ENCODE results near the gene KRAS. TPM values are rescaled to one million over a fixed set of nuclear protein-coding genes. Genes with fewer than 3 reads are reported as not detected.

The KRAS gene
- total and polyA plus RNA-seq, 2 of the 4 experiments (the other 2 are of a cell fraction): 9.3 to 10.7 TPM

DNA sequence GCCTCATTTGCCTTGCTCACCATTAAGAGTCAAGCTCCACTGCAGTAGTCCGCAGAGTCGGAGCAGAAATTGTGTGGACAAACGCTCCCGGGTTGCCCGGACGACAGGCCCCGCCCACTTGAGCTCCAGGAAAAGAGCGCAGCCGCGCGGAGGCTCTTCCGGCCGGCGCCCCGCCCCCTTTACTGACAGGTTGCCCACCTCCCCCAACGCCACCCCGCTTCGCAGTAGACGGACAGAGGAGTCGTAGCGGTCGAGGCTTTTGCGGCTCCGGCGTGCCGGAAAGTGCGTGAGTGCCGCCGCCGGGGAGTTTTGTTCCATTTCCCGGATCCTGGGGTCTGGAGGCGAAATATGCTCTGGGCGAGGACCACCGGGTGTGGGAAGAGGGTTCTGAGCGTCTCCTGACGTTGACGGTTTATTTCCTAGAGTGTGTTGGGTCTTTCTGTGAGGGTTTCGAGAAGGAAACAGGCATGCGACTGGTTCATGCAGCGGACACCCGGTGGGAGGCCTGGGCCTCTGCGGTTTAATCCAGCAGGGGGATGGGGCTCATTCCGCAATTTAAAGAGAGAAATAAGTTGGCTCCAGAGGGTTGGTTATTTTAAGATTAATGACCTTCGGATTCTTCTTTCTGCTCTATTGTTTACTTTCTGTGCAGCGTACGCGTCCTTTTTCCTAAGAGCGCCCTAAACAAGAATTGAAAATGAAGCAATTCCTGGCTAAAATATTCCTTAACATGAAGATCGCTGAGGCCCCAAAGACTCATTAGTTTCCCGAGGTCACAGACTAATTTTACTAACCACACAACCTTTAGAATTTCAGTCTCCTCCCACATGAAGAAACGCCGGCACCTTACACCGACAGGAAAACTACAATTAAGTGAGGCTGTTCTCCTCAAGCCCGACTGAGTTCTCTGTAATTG, 55.4 kb downstream of the KRAS start, which contains the start of the genes DNAI7 and ETFRF1:
TSS of gene DNAI7 (minus strand) at position 105 of the 916 bp plus-strand sequence. CDS start at position 23, 82 bp downstream.
TSS of gene ETFRF1 (plus strand) at position 182 of the 916 bp plus-strand sequence. CDS start 8,720 bp downstream, outside the sequence.
- peak; percentile 99 for ATAC-seq (ENCODE audit: low read depth)
- Histone ChIP-seq H3K36me3 (ENCODE audit: control insufficient read depth, insufficient read depth, low read length) (no peaks in the 10 kb centered on the region), H3K4ac (ENCODE audit: low read depth, low read length) (peak within 1 kb of the TSS; percentile 89), H3K4me2 (ENCODE audit: low read depth, low read length) (peak within 1 kb of the TSS; percentile 88), H3K4me3 (ENCODE audit: insufficient read depth, low read depth, low read length) (peak within 1 kb of the TSS; percentile 74), H4K5ac (ENCODE audit: low read depth, low read length) (peak within 1 kb of the TSS; percentile 72), H3K14ac (replicated peaks; ENCODE audit: low read depth, low read length) (peak within 1 kb of the TSS; percentile 88), H3K18ac (ENCODE audit: low read depth, low read length) (peak within 1 kb of the TSS; percentile 74), H3K56ac (ENCODE audit: extremely low read depth, insufficient read depth, low read length) (peak within 1 kb of the TSS; percentile 96), H3K9ac (ENCODE audit: low read depth, low read length) (peak within 1 kb of the TSS; percentile 91), H4K91ac (ENCODE audit: insufficient read depth, low read depth, low read length) (peak within 1 kb of the TSS; percentile 87), H2AK9ac (replicated peaks; ENCODE audit: low read depth, low read length, poor library complexity) (peak within 1 kb of the TSS; percentile 38), H2BK15ac (ENCODE audit: low read depth, low read length) (peak within 1 kb of the TSS; percentile 55; the same call in 1 of the 3 replicates), H2AFZ (replicated peaks; ENCODE audit: low read length, poor library complexity) (peak within 1 kb of the TSS; percentile 87), H3K9me1 (ENCODE audit: insufficient read depth, low read length) (0 out of 2 replicates have a peak, but pooled peaks cover 3% of the 10 kb centered on the region), H3K27ac (ENCODE audit: insufficient read depth, low read length) (peak within 1 kb of the TSS; percentile 93), H3K27me3 (ENCODE audit: control insufficient read depth, insufficient read depth, low read length) (no peaks in the 10 kb centered on the region), H4K20me1 (ENCODE audit: insufficient read depth, low read length) (no peaks in the 10 kb centered on the region), H3K79me1 (ENCODE audit: low read depth in 1 of 2, low read length in 2 of 2) (peaks cover 0 to 33% of the 10 kb centered on the region in 2 experiments; a peak in 3 of 4 replicates), H4K8ac (ENCODE audit: low read depth in 2 of 2, low read length in 2 of 2) (peak within 1 kb of the TSS; percentile 48 to 90), H2BK20ac (ENCODE audit: low read depth, low read length) (peak within 1 kb of the TSS; percentile 45; the same call in 1 of the 2 replicates), H2BK120ac (ENCODE audit: low read depth, low read length) (peak within 1 kb of the TSS; percentile 69), H2AK5ac (ENCODE audit: low read depth, low read length) (peak within 1 kb of the TSS; percentile 65; the same call in 1 of the 2 replicates), H3K9me3 (ENCODE audit: control insufficient read depth, insufficient read depth, low read length) (no peaks in the 10 kb centered on the region), H3K4me1 (ENCODE audit: control insufficient read depth, insufficient read depth, low read length) (peaks cover 3% of the 10 kb centered on the region; the same call in 1 of the 2 replicates), H3K23ac (ENCODE audit: low read depth, low read length) (peak within 1 kb of the TSS; percentile 78; the same call in 1 of the 2 replicates), H2BK5ac (ENCODE audit: low read depth, low read length, poor library complexity, severe bottlenecking) (peak within 1 kb of the TSS; percentile 83)
- POLR2A ChIA-PET (ENCODE audit: unreplicated experiment): interaction anchor here (0.6 kb wide), 1 partner anchor 166 kb away, joined by 3 read pairs; no protein-coding TSS in a partner anchor
- no peak for TF ChIP-seq SMC3 (IDR thresholded peaks at IDR 0.05; ENCODE audit: low read depth, low read length)
- TF ChIP-seq CHD1 (IDR thresholded peaks at IDR 0.05; ENCODE audit: low read depth, low read length): no peak
- no peak for TF ChIP-seq CEBPB (IDR thresholded peaks at IDR 0.05; ENCODE audit: low read depth, low read length)
- TF ChIP-seq RCOR1 (IDR thresholded peaks at IDR 0.05; ENCODE audit: insufficient replicate concordance, low read length): peak; percentile 5
- TF ChIP-seq RAD21 (IDR thresholded peaks at IDR 0.05; ENCODE audit: low read length): no peak
- no peak for TF ChIP-seq FOS (IDR thresholded peaks at IDR 0.05; ENCODE audit: low read depth, low read length)
- TF ChIP-seq POLR2A (IDR thresholded peaks at IDR 0.05; ENCODE audit: low read depth, low read length): peak; percentile 96
- TF ChIP-seq, protein P1, sequence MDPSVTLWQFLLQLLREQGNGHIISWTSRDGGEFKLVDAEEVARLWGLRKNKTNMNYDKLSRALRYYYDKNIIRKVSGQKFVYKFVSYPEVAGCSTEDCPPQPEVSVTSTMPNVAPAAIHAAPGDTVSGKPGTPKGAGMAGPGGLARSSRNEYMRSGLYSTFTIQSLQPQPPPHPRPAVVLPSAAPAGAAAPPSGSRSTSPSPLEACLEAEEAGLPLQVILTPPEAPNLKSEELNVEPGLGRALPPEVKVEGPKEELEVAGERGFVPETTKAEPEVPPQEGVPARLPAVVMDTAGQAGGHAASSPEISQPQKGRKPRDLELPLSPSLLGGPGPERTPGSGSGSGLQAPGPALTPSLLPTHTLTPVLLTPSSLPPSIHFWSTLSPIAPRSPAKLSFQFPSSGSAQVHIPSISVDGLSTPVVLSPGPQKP (IDR thresholded peaks at IDR 0.05; ENCODE audit: borderline replicate concordance, low read depth, low read length): no peak
- TF ChIP-seq RFX5 (IDR thresholded peaks at IDR 0.05; ENCODE audit: low read depth, low read length): no peak
- no peak for TF ChIP-seq MAFK (IDR thresholded peaks at IDR 0.05; ENCODE audit: low read depth, low read length)
- peak; percentile 61; the same call in 1 of the 2 replicates for TF ChIP-seq MAZ (IDR thresholded peaks at IDR 0.05; ENCODE audit: borderline replicate concordance, low read depth, low read length)
- no peak for TF ChIP-seq NFE2L2 (IDR thresholded peaks at IDR 0.05; ENCODE audit: low read depth, low read length)
- TF ChIP-seq MXI1 (IDR thresholded peaks at IDR 0.05; ENCODE audit: borderline replicate concordance, low read depth, low read length): peak; percentile 45; the same call in 1 of the 2 replicates
- TF ChIP-seq, protein P2, sequence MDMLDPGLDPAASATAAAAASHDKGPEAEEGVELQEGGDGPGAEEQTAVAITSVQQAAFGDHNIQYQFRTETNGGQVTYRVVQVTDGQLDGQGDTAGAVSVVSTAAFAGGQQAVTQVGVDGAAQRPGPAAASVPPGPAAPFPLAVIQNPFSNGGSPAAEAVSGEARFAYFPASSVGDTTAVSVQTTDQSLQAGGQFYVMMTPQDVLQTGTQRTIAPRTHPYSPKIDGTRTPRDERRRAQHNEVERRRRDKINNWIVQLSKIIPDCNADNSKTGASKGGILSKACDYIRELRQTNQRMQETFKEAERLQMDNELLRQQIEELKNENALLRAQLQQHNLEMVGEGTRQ (IDR thresholded peaks at IDR 0.05; ENCODE audit: low read depth, low read length): no peak
- intact Hi-C loops (cut with micrococcal nuclease): no loop called here
- in situ Hi-C loops (cut with MboI; ENCODE audit: low sequenced_read_pairs): no loop called here
- CTCF ChIA-PET: no interaction called here
- dilution Hi-C loops (cut with HindIII; ENCODE audit: low sequenced_read_pairs, unreplicated experiment): no loop called here
- peak; percentile 92 for DNase-seq
- 0% methylated on average over 19 of the region's 54 CpGs; no CpG with 5 or more reads in 1 of the 2 experiments for WGBS, 2 experiments (ENCODE audit: extremely low coverage in 2 of 2, insufficient read length in 1 of 2)
- TSS peak; percentile 77 for BruUV-seq (replicated peaks)
